ENCODE results near the gene HCRTR1. TPM values are rescaled to one million over a fixed set of nuclear protein-coding genes. Genes with fewer than 3 reads are reported as not detected.

The HCRTR1 gene
- not detected in 2 replicates for total RNA-seq

- intact Hi-C loops (cut with micrococcal nuclease): no loop called here
Observed at GRCh38 chr1:31617218-31617915, at the start of gene HCRTR1. TSS of gene HCRTR1 (plus strand) at chr1:31617689. CDS start at chr1:31619193, 1,504 bp downstream.

- intact Hi-C loops (cut with micrococcal nuclease): no loop called here
Observed at GRCh38 chr1:31567956-31568570, 49.4 kb upstream of the HCRTR1 start.

GRCh38 chr1:31568895-31569595 is 48.4 kb upstream of the HCRTR1 start:
- intact Hi-C loops (cut with micrococcal nuclease): no loop called here

GRCh38 chr1:31569596-31570173 is 47.8 kb upstream of the HCRTR1 start:
- intact Hi-C loops (cut with micrococcal nuclease): no loop called here

- intact Hi-C loops (cut with micrococcal nuclease): no loop called here
Observed at GRCh38 chr1:31570228-31570627, 47.3 kb upstream of the HCRTR1 start.

- intact Hi-C loops (cut with micrococcal nuclease): no loop called here
Observed at GRCh38 chr1:31570906-31571305, 46.6 kb upstream of the HCRTR1 start.

- intact Hi-C loops (cut with micrococcal nuclease): no loop called here
Observed at GRCh38 chr1:31571340-31572295, 45.9 kb upstream of the HCRTR1 start.

- intact Hi-C loops (cut with micrococcal nuclease): no loop called here
Observed at GRCh38 chr1:31572323-31573104, 45.0 kb upstream of the HCRTR1 start.

- intact Hi-C loops (cut with micrococcal nuclease): no loop called here
Observed at GRCh38 chr1:31573261-31573660, 44.2 kb upstream of the HCRTR1 start.

GRCh38 chr1:31574749-31575368 is 42.6 kb upstream of the HCRTR1 start:
- intact Hi-C loops (cut with micrococcal nuclease): no loop called here

GRCh38 chr1:31575369-31576140 is 41.9 kb upstream of the HCRTR1 start:
- intact Hi-C loops (cut with micrococcal nuclease): no loop called here

GRCh38 chr1:31576201-31576669 is 41.3 kb upstream of the HCRTR1 start, which contains the start of gene TINAGL1:
TSS of gene TINAGL1 (plus strand) at chr1:31576515. CDS start at chr1:31577149, 634 bp downstream.
- intact Hi-C loops (cut with micrococcal nuclease): no loop called here

- intact Hi-C loops (cut with micrococcal nuclease): no loop called here
Observed at GRCh38 chr1:31576743-31577455, 40.6 kb upstream of the HCRTR1 start.

- intact Hi-C loops (cut with micrococcal nuclease): no loop called here
Observed at GRCh38 chr1:31577515-31578192, 39.8 kb upstream of the HCRTR1 start.

- intact Hi-C loops (cut with micrococcal nuclease): no loop called here
Observed at GRCh38 chr1:31579374-31579773, 38.1 kb upstream of the HCRTR1 start.

- intact Hi-C loops (cut with micrococcal nuclease): no loop called here
Observed at GRCh38 chr1:31580513-31580870, 37.0 kb upstream of the HCRTR1 start.

GRCh38 chr1:31580891-31581603 is 36.4 kb upstream of the HCRTR1 start:
- intact Hi-C loops (cut with micrococcal nuclease): no loop called here
